Heart left ventricle (tissue), 16 donors: ENCODE measurements around the gene SNRNP48. TPM values are rescaled to one million over a fixed set of nuclear protein-coding genes. Genes with fewer than 3 reads are reported as not detected.
A peak's percentile ranks its signal among the peaks of the same experiment; 100 is the strongest.

Experiments
- ATAC-seq, 4 donors: fragments of 200-7000 bp; cut with Tn5 transposase; one replicate each; pipeline ENCODE4 v1.9.1; 2020 to 2022; ENCODE audit warnings: moderate library complexity in 4 of 4, mild to moderate bottlenecking in 3 of 4, moderate number of reproducible peaks in 1 of 4
- DNase-seq, 5 donors: peaks; one replicate each; pipeline ENCODE4 v3.0.0-alpha.2; 2020
- H3K27ac ChIP-seq, 12 donors: fragments of 200-600 bp; sonication (generic) in 4 of 12; one replicate each; pipeline versions ENCODE4 v1.5.0 to v1.8.0; 2016 to 2022; ENCODE audit warnings: mild to moderate bottlenecking in 2 of 12
- H3K27me3 ChIP-seq, 9 donors: fragments of 200-600 bp; sonication (generic) in 2 of 9; one replicate each; pipeline versions ENCODE4 v1.5.1 to v1.8.0; 2016 to 2022; ENCODE audit warnings: mild to moderate bottlenecking in 3 of 9
- H3K36me3 ChIP-seq, 9 donors: fragments of 200-600 bp; sonication (generic) in 2 of 9; one replicate each; pipeline versions ENCODE4 v1.5.0 to v1.8.0; 2018 to 2022; ENCODE audit warnings: mild to moderate bottlenecking in 2 of 9
- H3K4me1 ChIP-seq, 12 donors: fragments of 200-600 bp; sonication (generic) in 4 of 12; one replicate each; pipeline versions ENCODE4 v1.5.0 to v1.8.0; 2016 to 2022; ENCODE audit warnings: mild to moderate bottlenecking in 3 of 12
- H3K4me3 ChIP-seq, 12 donors: fragments of 200-600 bp; sonication (generic) in 4 of 12; one replicate each; pipeline versions ENCODE4 v1.5.0 to v1.8.0; 2017 to 2022; ENCODE audit warnings: mild to moderate bottlenecking in 9 of 12, moderate library complexity in 4 of 12
- H3K9me3 ChIP-seq, 12 donors: fragments of 200-600 bp; sonication (generic) in 4 of 12; one replicate each; pipeline versions ENCODE4 v1.5.0 to v1.8.0; 2016 to 2022; ENCODE audit warnings: mild to moderate bottlenecking in 1 of 12
- CTCF ChIP-seq, 12 donors: fragments of 200-600 bp; sonication (generic) in 4 of 12; IDR thresholded peaks; one replicate each; pipeline versions ENCODE4 v1.5.0 to v1.8.0; 2018 to 2022; ENCODE audit warnings: antibody characterized with exemption in 12 of 12, mild to moderate bottlenecking in 5 of 12
- POLR2A ChIP-seq, 2 donors: fragments of 450-650 bp; IDR thresholded peaks; one replicate each; pipeline ENCODE4 v1.6.1; 2017; ENCODE audit warnings: antibody characterized with exemption in 2 of 2, mild to moderate bottlenecking in 2 of 2, moderate library complexity in 2 of 2
- WGBS, 4 donors: extraction: QIAGEN DNeasy Blood & Tissue Kit in 2 of 4; methylation state at CpG; one replicate each; pipeline versions ENCODE4 v1.1.5 to v1.1.7; 2013 to 2018; 5-methylcytosine and 5-hydroxymethylcytosine counted together
- intact Hi-C, 10 donors: fragments of 100-400 bp; cut with DNase I; formaldehyde crosslinking; loops; one replicate each; pipeline versions ENCODE4 v1.11.1 to v1.14.2; 2022
- polyA plus RNA-seq, 2 donors: library from polyadenylated mRNA; stranded (reverse); fragments of 200-250 nt; gene quantifications; one replicate each; pipeline ENCODE4 v1.2.3, GENCODE V29; 2013
- total RNA-seq, 9 donors: library from RNA; depleted of rRNA in 2 of 9; stranded (reverse); fragments of >200 nt in 2 of 9; fragmentation: NEBNext Ultra II Directional in 3 of 9; extraction: Animal tissue kit (Norgen Biotek cat#: 25700) in 3 of 9; gene quantifications; one replicate each; pipeline versions ENCODE4 v1.1.0 to v1.2.4, GENCODE V29; 2016 to 2023
- donor health status: ischemic (EF 13 %, LVEDD 7.1; RV severe dilation, severe dysfunction).
- donor health status: healthy with polysubstance abuse.
- donor health status: DM: no; HTN: yes; CAD: no.
- donor health status: DM: no; HTN: no; CAD: no.
- donor health status: ischemic (EF 25% LVEDD 6.9; RV normal size, moderate dysfunction).
- donor health status: ischemic (EF 25% LVEDD 5.7; RV mildly dilated, moderate dysfunction).
- donor health status: healthy.
- donor health status: DM: yes; HTN: yes; CAD: no.
- donor health status: ischemic (EF 35%, LVEDD 5.7; RV mildly dilated, moderate dysfunction).
- donor health status: nonischemic (EF 11% LVEDD 7.7; RV severe dilation, severe dysfunction).
- donor health status: DM: yes; HTN: yes; CAD: no.
- donor health status: PGD.
- donor health status: ischemic (EF 29% LVEDD 5.4; RV normal size, mild dysfunction).
- donor health status: nonischemic (EF 23%, LVEDD 6.1; RV moderate dilation, normal function).

Gene SNRNP48
- total and polyA plus RNA-seq, 11 donors: 8.2 to 25.8 (median 13.3) TPM

- H3K27ac ChIP-seq: no peak overlapping the region
- 89 to 92% (median 91%) methylated on average over 2 of the region's 2 CpGs for WGBS, 4 donors
Measured at GRCh38 chr6:7557652-7558051, 32.3 kb upstream of the SNRNP48 start.

GRCh38 chr6:7558781-7559180 lies 31.2 kb upstream of the SNRNP48 start:
- no peaks in the 10 kb centered on the region for H3K9me3 ChIP-seq
- no peak overlapping the region for H3K4me3 ChIP-seq
- TF ChIP-seq CTCF (IDR thresholded peaks at IDR 0.05): no peak
- no peak for TF ChIP-seq POLR2A (IDR thresholded peaks at IDR 0.05)
- H3K4me1 ChIP-seq: peaks cover 0 to 39% (median 8%) of the 10 kb centered on the region in 12 donors
- 89 to 92% (median 90%) methylated on average over 4 of the region's 4 CpGs for WGBS, 4 donors
- no peak overlapping the region for H3K27ac ChIP-seq
- intact Hi-C loops: loop anchor here in 2 of 10 donors (10.0 kb wide), 2 partner anchors 124 to 134 kb away; no protein-coding TSS in a partner anchor
- ATAC-seq (no peak), DNase-seq (no peak)
- peaks cover 0 to 27% (median 1%) of the 10 kb centered on the region in 9 donors for H3K36me3 ChIP-seq
- H3K27me3 ChIP-seq: peaks cover 0 to 28% (median 0%) of the 10 kb centered on the region in 9 donors

More at GRCh38 chr6:7557652-7558051, 32.3 kb upstream of the SNRNP48 start:
- Histone ChIP-seq H3K4me1 (peaks cover 0 to 44% (median 10%) of the 10 kb centered on the region in 12 donors), H3K27me3 (peaks cover 0 to 21% (median 0%) of the 10 kb centered on the region in 9 donors), H3K9me3 (no peaks in the 10 kb centered on the region), H3K36me3 (peaks cover 0 to 22% (median 0%) of the 10 kb centered on the region in 9 donors), H3K4me3 (no peak overlapping the region)
- no peak for TF ChIP-seq CTCF (IDR thresholded peaks at IDR 0.05)
- TF ChIP-seq POLR2A (IDR thresholded peaks at IDR 0.05): no peak
- ATAC-seq (no peak), DNase-seq (no peak)
- intact Hi-C loops: loop anchor here in 2 of 10 donors (10.0 kb wide), 2 partner anchors 123 to 133 kb away; no protein-coding TSS in a partner anchor

DNA sequence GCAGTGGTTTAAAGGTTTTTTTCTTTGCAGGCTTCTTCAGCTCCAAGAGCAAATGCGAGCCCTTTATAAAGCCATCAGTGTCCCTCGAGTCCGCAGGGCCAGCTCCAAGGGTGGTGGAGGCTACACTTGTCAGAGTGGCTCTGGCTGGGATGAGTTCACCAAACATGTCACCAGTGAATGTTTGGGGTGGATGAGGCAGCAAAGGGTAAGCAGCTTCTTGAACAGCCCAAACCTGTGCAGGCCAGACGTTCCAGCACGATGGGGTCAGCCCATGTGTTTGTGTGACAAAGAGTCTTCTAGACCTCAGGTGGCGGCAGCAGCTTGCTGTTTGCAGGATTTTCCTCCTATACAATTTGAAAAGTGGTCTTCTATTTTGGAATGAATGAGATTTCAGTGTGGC lies 30.8 kb upstream of the SNRNP48 start:
- H3K36me3 ChIP-seq: peaks cover 0 to 31% (median 5%) of the 10 kb centered on the region in 9 donors
- DNase-seq (no peak), ATAC-seq (no peak)
- intact Hi-C loops: loop anchor here in 2 of 10 donors (10.0 kb wide), 2 partner anchors 124 to 134 kb away; no protein-coding TSS in a partner anchor
- H3K4me1 ChIP-seq: peaks cover 0 to 38% (median 5%) of the 10 kb centered on the region in 12 donors
- TF ChIP-seq POLR2A (IDR thresholded peaks at IDR 0.05) (no peak), CTCF (IDR thresholded peaks at IDR 0.05) (no peak)
- peaks cover 0 to 28% (median 0%) of the 10 kb centered on the region in 9 donors for H3K27me3 ChIP-seq
- H3K4me3 ChIP-seq: no peak overlapping the region
- no peak overlapping the region for H3K27ac ChIP-seq
- no peaks in the 10 kb centered on the region for H3K9me3 ChIP-seq
- WGBS, 4 donors: 74 to 90% (median 83%) methylated on average over 6 of the region's 6 CpGs

DNA sequence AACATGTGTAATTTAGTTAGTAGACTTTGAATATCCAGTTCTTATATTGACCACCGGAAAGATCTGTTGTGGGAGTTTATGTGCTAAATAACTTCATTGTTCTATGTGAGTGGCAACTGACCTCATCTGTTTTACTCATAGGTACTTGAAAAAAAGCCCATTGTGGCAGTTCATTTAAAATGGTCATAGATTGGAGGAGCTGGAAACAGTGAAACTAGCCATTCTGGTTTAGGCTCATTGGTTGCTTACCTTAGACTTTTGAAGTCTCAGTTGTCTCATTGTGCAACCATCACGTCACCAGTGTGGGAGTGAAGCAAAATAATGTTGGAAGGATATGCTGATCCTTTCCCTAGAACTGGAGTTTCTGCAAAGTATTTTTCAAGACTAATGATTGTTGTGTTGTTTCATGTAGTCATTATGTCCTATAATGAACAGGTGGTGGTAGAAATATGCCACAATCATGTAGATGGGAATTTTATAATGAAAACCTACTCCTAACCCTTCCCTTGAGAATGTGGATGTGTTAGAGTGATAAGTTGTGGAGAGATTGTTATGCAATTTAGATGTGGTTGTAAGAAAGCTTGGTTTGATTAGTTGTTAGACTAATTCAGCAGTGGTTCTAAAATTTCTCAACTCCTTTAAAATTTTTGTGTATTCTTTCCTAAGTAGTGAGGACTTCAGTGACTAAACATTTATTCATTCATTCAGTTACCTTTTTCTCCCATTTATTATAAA lies 30.2 kb upstream of the SNRNP48 start:
- no peak for DNase-seq
- Histone ChIP-seq H3K27ac (peak overlapping the region in 2 of 12 donors; percentile 65 to 82), H3K36me3 (peaks cover 0 to 38% (median 5%) of the 10 kb centered on the region in 9 donors), H3K27me3 (peaks cover 0 to 28% (median 0%) of the 10 kb centered on the region in 9 donors), H3K4me1 (peaks cover 0 to 31% (median 2%) of the 10 kb centered on the region in 12 donors), H3K9me3 (no peaks in the 10 kb centered on the region), H3K4me3 (no peak overlapping the region)
- ATAC-seq: no peak
- intact Hi-C loops: loop anchor here in 5 of 10 donors (5.0 to 10.0 kb wide), 4 partner anchors 125 to 138 kb away; no protein-coding TSS in a partner anchor
- WGBS, 4 donors: 54 to 69% (median 55%) methylated on average over 2 of the region's 2 CpGs
- TF ChIP-seq POLR2A (IDR thresholded peaks at IDR 0.05) (no peak), CTCF (IDR thresholded peaks at IDR 0.05) (no peak)
